HG03521 (cell line): ENCODE data around the gene PDE4DIP.
"Not testable (repeated sequence)": the region's sequence is repeated elsewhere in the genome, so short reads cannot be mapped to it uniquely, and the experiment has no call there.

Experiments
- ATAC-seq: cut with Tn5 transposase; IDR thresholded peaks from one replicate; pipeline ENCODE4 v1.9.1; 2021; ENCODE audit warnings: mild to moderate bottlenecking, moderate library complexity; ENCODE audit not compliant: unreplicated experiment

The PDE4DIP gene

DNA sequence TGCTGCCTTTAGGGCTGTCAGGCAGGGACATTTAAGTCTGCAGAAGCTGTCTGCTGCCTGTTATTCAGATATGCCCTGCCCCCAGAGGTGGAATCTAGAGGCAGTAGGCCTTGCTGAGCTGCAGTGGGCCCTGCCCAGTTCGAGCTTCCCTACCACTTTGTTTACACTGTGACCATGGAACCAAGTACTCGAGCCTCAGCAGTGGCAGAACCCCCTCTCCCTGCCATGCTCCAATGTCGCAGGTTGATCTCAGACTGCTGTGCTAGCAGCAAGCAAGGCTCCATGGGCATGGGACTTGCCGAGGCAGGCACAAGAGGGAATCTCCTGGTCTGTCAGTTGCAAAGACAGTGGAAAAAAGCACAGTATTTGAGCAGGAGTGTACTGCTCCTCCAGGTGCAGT is 198.8 kb downstream of the PDE4DIP start:
- not testable (repeated sequence) for ATAC-seq

DNA sequence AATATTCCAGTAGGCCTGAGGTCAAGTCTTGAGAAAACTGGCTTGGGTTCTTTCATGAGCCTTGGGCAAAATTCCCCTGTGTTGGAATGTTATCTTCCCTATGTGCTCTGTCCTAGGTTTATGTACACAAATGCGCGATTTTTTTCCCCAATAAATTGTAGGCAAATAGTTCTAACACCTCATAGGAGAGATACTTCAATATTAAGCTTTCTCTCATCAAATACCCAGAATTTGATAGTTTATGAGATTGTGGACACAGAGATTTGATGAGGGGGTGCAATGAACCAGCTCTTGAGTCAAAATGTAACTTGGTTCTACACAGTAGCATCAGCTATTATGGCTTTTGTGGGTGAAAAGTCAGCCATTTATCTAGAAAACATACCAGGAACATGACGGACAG is 220.4 kb downstream of the PDE4DIP start:
- not testable (repeated sequence) for ATAC-seq

DNA sequence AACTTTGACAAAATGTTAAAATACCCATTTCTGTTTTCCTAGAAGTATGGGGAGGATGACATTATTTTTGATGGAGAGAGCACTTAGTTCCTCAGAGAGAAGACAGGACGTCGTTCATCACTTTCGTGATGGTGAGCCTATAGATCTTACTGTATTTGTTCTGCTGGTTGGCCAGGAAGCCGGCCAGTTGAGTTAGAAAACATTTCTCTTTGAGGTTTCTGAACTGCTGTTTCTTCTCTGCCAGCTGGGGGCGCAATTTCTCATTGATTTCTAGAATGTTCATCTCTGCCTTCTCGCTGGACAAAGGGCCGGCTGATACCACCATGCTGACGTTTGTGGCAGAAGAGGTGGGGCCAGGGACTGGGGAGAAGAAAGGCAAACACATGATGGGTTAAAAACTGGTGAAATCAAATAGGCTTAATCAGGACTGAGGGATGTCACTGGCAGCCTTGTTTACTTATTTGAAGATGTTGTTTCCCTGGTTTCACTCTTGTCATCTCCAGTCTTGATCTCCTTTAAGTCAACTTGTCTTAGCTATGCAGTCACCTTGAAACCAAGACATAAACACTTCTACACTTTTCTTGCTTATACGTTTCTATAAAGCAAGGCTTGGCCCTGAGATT is 231.4 kb downstream of the PDE4DIP start:
- ATAC-seq = not testable (repeated sequence)
